ENCODE data around the gene ABCC1.
"Not testable (repeated sequence)": the region's sequence is repeated elsewhere in the genome, so short reads cannot be mapped to it uniquely, and the experiment has no call there.

ABCC1 gene

GRCh38 chr16:15928261-15929104 is 20.9 kb upstream of the ABCC1 start:
- DNase-seq: peak in 1 of 2 experiments; percentile 15
- TF ChIP-seq POLR2A (IDR thresholded peaks at IDR 0.05; ENCODE audit: low read length) (no peak), GATA1 (IDR thresholded peaks at IDR 0.05; ENCODE audit: low read depth, low read length) (no peak)

- no peak for TF ChIP-seq GATA1 (IDR thresholded peaks at IDR 0.05; ENCODE audit: low read depth, low read length)
- TF ChIP-seq POLR2A (IDR thresholded peaks at IDR 0.05; ENCODE audit: low read length): no peak
- DNase-seq: no peak
These were observed 16.5 kb upstream of the ABCC1 start for GRCh38 chr16:15932939-15933338.

DNA sequence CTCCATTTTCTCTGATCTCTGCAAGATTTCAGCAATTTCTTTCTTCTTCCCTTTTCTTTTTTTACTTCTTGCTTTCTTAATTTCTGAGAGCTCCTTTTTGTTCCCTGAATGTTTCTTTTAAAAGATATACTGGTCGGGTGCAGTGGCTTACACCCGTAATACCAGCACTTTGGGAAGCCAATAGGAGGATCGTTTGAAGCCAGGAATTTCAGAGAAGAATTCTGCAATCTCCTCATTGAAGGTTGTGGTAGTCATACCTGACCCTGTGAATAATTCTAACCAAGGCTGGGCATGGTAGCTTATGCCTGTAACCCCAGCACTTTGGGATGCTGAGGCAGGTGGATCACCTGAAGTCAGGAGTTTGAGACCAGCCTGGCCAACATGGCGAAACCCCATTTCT is 15.6 kb upstream of the ABCC1 start:
- no peak for TF ChIP-seq GATA1 (IDR thresholded peaks at IDR 0.05; ENCODE audit: low read depth, low read length)
- TF ChIP-seq POLR2A (IDR thresholded peaks at IDR 0.05; ENCODE audit: low read length): no peak
- no peak for DNase-seq

DNA sequence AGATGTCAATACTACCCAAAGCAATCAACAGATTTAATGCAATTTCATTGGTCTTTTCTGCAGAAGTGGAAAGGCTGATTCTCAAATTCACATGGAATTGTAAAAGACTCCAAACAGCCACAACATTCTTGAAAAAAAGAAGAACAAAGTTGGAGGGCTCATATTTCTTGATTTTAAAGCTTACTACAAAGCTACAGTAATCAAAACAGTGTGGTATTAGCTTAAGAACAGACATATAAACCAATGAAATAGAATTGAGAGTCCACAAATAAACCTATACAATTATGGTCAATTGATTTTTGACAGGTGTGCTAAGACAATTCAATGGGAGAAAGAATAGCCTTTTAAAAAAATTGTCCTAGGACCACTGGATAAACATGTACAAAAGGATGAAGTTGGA is 14.4 kb upstream of the ABCC1 start:
- TF ChIP-seq POLR2A (IDR thresholded peaks at IDR 0.05; ENCODE audit: low read length) (no peak), GATA1 (IDR thresholded peaks at IDR 0.05; ENCODE audit: low read depth, low read length) (no peak)
- DNase-seq: no peak

GRCh38 chr16:15936809-15937208 is 12.6 kb upstream of the ABCC1 start:
- DNase-seq: not testable (repeated sequence)

- DNase-seq: no peak
- TF ChIP-seq POLR2A (IDR thresholded peaks at IDR 0.05; ENCODE audit: low read length) (no peak), GATA1 (IDR thresholded peaks at IDR 0.05; ENCODE audit: low read depth, low read length) (no peak)
These were observed 6.3 kb upstream of the ABCC1 start for GRCh38 chr16:15942931-15943690.

- no peak for DNase-seq
- TF ChIP-seq POLR2A (IDR thresholded peaks at IDR 0.05; ENCODE audit: low read length): no peak
- TF ChIP-seq GATA1 (IDR thresholded peaks at IDR 0.05; ENCODE audit: low read depth, low read length): no peak
These were observed 3.0 kb upstream of the ABCC1 start for GRCh38 chr16:15946257-15947044.

- no peak for DNase-seq
- TF ChIP-seq POLR2A (IDR thresholded peaks at IDR 0.05; ENCODE audit: low read length) (no peak), GATA1 (IDR thresholded peaks at IDR 0.05; ENCODE audit: low read depth, low read length) (no peak)
These were observed 1.4 kb upstream of the ABCC1 start for GRCh38 chr16:15947983-15948509.

DNA sequence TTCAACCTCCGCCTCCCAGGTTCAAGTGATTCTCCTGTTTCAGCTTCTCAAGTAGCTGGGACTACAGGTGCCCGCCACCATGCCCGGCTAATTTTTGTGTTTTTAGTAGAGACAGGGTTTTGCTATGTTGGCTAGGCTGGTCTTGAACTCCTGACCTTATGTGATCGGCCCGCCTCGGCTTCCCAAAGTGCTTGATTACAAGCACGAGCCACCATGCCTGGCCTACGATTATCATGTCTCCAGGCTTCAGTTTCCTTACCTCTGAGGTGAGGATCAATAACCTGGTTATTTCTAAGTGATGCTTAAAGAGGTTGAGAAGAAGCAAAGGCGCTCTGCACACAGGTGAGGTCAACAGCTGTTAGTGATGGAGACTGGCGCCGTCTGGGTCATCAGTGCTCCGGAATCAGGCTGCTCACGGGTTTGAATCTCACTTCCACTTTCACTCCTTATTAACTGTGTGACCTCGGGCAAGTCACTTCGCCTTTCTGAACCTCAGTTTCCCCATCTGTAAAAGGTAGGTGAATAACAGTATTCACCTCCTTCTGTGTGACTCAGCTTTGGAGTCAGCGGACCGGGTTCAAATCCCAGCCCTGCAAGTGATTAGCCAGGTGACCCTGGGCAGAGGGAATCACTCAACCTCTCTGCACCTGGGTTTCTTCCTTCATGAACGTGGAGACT is 745 bp upstream of the ABCC1 start:
- peak in 1 of 2 experiments; percentile 38 for DNase-seq
- TF ChIP-seq GATA1 (IDR thresholded peaks at IDR 0.05; ENCODE audit: low read depth, low read length) (no peak), POLR2A (IDR thresholded peaks at IDR 0.05; ENCODE audit: low read length) (no peak)

DNA sequence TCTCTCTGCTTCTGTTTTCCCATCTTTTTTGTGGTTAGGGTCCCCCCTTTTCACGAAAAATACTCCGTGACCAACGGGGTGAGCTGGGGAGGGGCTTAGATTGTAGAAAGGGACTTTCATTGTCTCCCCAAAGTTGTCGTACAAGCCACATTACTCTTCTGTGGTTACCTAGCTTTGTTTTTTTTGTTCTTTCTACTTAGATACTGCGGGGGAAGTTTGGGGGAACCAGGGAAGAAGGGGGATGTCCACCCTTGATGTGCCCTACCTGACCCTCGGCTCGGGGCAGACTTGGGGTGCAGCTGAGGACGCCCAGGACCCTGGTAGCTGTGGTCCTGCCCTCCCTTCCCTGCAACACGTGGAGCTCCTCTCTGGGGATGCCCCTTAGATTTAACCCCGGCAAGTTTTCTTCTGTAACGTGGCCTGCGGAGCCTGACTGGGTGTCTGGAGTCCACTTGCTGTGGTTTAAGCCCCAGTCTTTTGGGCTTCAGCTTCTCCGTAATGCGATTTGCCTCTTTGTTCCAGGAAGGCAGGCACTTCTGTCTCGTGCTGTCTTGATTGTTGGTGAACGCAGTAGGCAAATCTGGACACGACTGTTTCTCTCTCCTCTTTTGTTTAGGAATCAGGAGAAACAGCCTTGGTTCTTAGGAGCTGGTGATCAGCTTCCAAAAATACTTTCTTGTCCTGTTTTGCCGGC is 892 bp downstream of the ABCC1 start:
- peak; percentile 46 to 47 for DNase-seq
- no peak for TF ChIP-seq GATA1 (IDR thresholded peaks at IDR 0.05; ENCODE audit: low read depth, low read length)
- TF ChIP-seq POLR2A (IDR thresholded peaks at IDR 0.05; ENCODE audit: low read length): no peak

DNA sequence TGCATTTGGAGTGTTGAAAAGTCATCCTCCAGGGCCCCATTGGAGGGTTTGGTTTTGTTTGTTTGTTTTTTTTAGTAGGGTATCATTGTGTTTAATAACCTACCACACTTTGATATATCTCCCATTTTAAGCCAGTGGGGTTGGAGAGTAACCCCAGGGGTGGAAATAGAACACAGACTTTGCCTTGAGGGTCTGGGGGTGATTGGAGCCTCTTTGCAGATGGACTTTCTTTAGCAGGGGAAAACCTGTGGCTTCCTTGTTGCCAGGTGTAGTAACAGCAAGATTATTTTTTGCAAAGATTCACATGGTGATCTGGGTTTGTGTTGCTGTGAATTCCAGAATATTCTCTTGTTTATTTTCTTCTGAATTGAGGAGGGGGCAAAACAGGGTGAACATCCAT is 1.5 kb downstream of the ABCC1 start:
- TF ChIP-seq POLR2A (IDR thresholded peaks at IDR 0.05; ENCODE audit: low read length): no peak
- TF ChIP-seq GATA1 (IDR thresholded peaks at IDR 0.05; ENCODE audit: low read depth, low read length): no peak
- DNase-seq: no peak

DNA sequence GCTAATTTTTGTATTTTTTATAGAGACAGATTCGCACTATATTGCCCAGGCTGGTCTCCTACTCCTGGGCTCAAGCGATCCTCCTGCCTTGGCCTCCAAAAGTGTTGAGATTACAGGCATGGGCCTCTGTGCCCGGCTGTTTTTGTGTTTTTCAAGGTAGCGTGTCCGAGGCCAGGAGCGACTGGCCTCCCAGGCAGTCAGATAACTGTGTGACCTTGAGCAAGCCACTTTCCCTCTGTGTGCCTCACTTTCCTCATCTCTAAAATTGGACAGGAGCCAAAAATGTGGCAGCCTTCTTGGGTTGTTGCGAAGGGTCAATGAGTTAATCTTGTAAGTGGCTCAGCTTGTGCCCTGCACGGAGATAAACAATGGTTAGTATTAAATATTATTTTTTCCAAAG is 2.4 kb downstream of the ABCC1 start:
- DNase-seq: peak in 1 of 2 experiments; percentile 36
- TF ChIP-seq GATA1 (IDR thresholded peaks at IDR 0.05; ENCODE audit: low read depth, low read length) (no peak), POLR2A (IDR thresholded peaks at IDR 0.05; ENCODE audit: low read length) (no peak)

GRCh38 chr16:15952265-15952711 is 2.9 kb downstream of the ABCC1 start:
- peak; percentile 29 to 36 for DNase-seq
- TF ChIP-seq GATA1 (IDR thresholded peaks at IDR 0.05; ENCODE audit: low read depth, low read length) (no peak), POLR2A (IDR thresholded peaks at IDR 0.05; ENCODE audit: low read length) (no peak)
